ENCODE measurements around the gene TUBA3D. TPM values are rescaled to one million over a fixed set of nuclear protein-coding genes. Genes with fewer than 3 reads are reported as not detected.
A peak's percentile ranks its signal among the peaks of the same experiment; 100 is the strongest.
"Not testable (repeated sequence)": the region's sequence is repeated elsewhere in the genome, so short reads cannot be mapped to it uniquely, and the experiment has no call there.

The TUBA3D gene
- total and polyA plus RNA-seq, 5 donors from 2014 or later: not detected

DNA sequence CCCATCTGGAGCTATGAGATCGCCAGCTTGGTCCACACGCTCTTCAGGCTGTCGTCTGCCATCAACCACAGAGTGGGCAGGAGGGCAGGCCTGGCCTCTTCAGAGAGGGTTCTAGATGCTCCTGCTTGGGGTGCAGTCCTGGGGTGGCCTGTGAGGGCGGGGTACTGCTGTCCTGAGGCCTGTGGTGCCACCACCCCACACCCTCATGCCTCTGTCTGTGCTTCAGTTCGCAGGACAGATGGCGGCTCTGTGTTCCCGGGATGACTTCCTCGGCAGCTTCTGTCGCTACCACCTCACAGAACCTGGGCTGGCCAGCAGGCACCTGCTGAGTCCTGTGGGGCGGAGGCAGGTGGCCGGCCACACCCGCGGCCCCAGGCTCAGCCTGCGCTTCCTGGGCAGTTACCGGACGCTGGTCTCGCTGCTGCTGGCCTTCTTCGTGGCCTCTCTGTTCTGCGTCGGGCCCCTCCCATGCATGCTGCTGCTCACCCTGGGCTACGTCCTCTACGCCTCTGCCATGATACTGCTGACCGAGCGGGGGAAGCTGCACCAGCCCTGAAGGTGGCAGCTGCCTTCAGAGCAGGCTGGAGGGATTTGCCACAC lies 44.1 kb downstream of the TUBA3D start:
- H3K27me3 Mint-ChIP-seq; H3K4me1 Mint-ChIP-seq; H3K4me3 ChIP-seq (ENCODE audit: low read depth, low read length); ATAC-seq (ENCODE audit: low read depth in 2 of 2); H3K36me3 ChIP-seq (ENCODE audit: control insufficient read depth, insufficient read depth, low read length); H3K27ac ChIP-seq (ENCODE audit: insufficient read depth, low read length, poor library complexity, severe bottlenecking); H3K27me3 ChIP-seq (ENCODE audit: control insufficient read depth, insufficient read depth, low read length); H3K9me3 Mint-ChIP-seq; H3K4me1 ChIP-seq (ENCODE audit: control insufficient read depth, insufficient read depth, low read length, poor library complexity, severe bottlenecking); H3K4me3 Mint-ChIP-seq; DNase-seq; H3K9me3 ChIP-seq (ENCODE audit: control insufficient read depth in 2 of 2, low read length in 2 of 2); H3K27ac Mint-ChIP-seq; H3K36me3 Mint-ChIP-seq: not testable (repeated sequence)

DNA sequence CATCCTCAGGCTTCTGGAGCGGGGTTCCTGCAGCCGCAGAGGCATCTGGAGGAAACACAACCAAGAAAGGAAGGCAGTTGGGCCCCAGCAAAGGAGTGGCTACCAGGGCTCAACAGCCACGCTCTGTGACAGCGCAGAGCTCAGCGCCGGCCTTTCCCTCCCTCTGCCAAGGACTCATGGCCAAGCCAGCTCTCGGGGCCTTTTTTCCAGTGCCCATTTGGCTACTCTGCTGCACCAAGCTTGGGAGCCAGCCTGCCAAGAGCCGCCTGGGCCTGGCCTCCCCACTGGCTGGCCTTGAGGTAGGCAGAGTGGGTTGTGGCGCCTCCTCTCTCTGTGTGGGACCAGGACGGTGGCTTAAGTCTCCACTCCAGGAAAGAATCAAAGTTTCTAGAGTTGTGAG lies 44.6 kb downstream of the TUBA3D start:
- Histone ChIP-seq H3K27ac (ENCODE audit: insufficient read depth, low read length, poor library complexity, severe bottlenecking) (no peak overlapping the region), H3K9me3 (ENCODE audit: control insufficient read depth in 2 of 2, low read length in 2 of 2) (no peaks in the 10 kb centered on the region), H3K4me3 (ENCODE audit: low read depth, low read length) (no peak overlapping the region), H3K4me1 (ENCODE audit: control insufficient read depth, insufficient read depth, low read length, poor library complexity, severe bottlenecking) (no peaks in the 10 kb centered on the region), H3K27me3 (ENCODE audit: control insufficient read depth, insufficient read depth, low read length) (no peaks in the 10 kb centered on the region), H3K36me3 (ENCODE audit: control insufficient read depth, insufficient read depth, low read length) (peaks cover 4% of the 10 kb centered on the region)
- Mint-ChIP-seq H3K4me3 (no peak overlapping the region), H3K36me3 (peaks cover 4% of the 10 kb centered on the region), H3K9me3 (no peaks in the 10 kb centered on the region), H3K4me1 (no peaks in the 10 kb centered on the region), H3K27me3 (no peaks in the 10 kb centered on the region), H3K27ac (no peak overlapping the region)
- DNase-seq: no peak
- ATAC-seq (ENCODE audit: low read depth in 2 of 2): no peak

DNA sequence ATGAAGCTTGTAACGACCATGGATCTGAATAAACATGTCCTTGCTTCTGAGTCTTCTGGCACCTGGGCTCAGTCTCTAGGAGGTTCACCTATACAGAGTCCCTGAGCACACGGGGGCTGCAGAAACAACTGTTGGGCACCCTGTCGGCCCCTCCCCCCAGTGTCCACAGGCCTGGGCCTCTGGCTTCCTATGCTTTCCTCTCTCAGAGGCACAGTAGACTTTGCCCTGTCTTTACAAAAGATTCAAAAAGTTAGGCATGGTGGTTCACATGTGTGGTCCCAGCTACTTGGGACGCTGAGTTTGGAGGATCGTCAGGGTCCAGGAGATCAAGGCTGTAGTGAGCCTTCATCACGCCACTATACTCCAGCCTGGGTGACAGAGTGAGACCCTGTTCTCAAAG lies 45.6 kb downstream of the TUBA3D start:
- H3K27me3 ChIP-seq (ENCODE audit: control insufficient read depth, insufficient read depth, low read length); H3K27ac ChIP-seq (ENCODE audit: insufficient read depth, low read length, poor library complexity, severe bottlenecking); H3K4me1 ChIP-seq (ENCODE audit: control insufficient read depth, insufficient read depth, low read length, poor library complexity, severe bottlenecking); H3K9me3 Mint-ChIP-seq; H3K36me3 Mint-ChIP-seq; H3K4me3 Mint-ChIP-seq; H3K36me3 ChIP-seq (ENCODE audit: control insufficient read depth, insufficient read depth, low read length); H3K4me3 ChIP-seq (ENCODE audit: low read depth, low read length); ATAC-seq (ENCODE audit: low read depth in 2 of 2); H3K9me3 ChIP-seq (ENCODE audit: control insufficient read depth in 2 of 2, low read length in 2 of 2); DNase-seq; H3K4me1 Mint-ChIP-seq; H3K27me3 Mint-ChIP-seq: not testable (repeated sequence)
- H3K27ac Mint-ChIP-seq: peak overlapping the region in 1 of 3 donors; percentile 48

DNA sequence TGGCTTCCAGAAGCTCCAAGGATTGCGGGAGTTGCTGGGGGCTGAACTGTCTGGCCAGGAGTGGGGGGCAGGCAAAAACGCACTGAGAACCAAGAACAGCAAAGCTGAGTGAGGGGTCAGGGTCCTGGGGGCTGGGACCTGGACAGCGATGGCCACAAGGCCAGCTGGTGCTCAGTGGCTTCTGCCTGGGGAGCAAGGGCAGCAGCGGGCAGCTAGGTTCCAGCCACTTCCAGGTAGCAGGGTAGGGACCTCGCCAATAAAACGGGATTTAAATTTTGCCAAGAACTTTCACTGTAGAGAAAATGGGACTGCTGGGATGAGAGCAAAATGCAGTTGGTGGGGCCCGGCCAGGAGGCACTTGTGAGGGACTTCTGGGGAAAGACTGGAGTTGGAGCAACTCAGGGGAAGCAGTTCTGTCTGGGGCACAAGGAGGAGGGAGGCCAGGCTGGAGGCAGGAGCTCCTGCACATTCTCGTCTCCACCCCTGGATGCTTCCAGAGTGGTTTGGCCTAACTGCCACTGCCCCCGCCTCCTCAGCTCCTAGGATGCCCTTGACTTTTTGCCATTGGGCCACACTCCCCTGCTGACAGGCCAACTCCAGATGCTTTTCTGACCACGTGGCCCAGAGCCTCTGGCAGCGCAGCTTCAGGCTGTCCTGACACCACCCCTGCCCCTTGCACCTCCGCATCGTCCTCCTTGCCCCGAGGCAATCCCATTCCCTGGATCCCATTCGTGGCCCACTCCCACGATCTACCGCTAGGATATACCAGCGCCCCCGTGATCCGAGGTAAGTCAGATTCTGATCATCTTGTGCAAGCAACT lies 46.3 kb downstream of the TUBA3D start:
- ATAC-seq (ENCODE audit: low read depth in 2 of 2): peak in 1 of 2 donors; percentile 14
- H3K4me3 Mint-ChIP-seq: no peak overlapping the region
- Histone ChIP-seq H3K9me3 (ENCODE audit: control insufficient read depth in 2 of 2, low read length in 2 of 2) (no peaks in the 10 kb centered on the region), H3K27me3 (ENCODE audit: control insufficient read depth, insufficient read depth, low read length) (no peaks in the 10 kb centered on the region), H3K4me3 (ENCODE audit: low read depth, low read length) (no peak overlapping the region), H3K4me1 (ENCODE audit: control insufficient read depth, insufficient read depth, low read length, poor library complexity, severe bottlenecking) (peaks cover under 1% of the 10 kb centered on the region), H3K36me3 (ENCODE audit: control insufficient read depth, insufficient read depth, low read length) (peaks cover 4% of the 10 kb centered on the region), H3K27ac (ENCODE audit: insufficient read depth, low read length, poor library complexity, severe bottlenecking) (no peak overlapping the region)
- peaks cover 4% of the 10 kb centered on the region for H3K36me3 Mint-ChIP-seq
- DNase-seq: no peak
- H3K9me3 Mint-ChIP-seq: no peaks in the 10 kb centered on the region
- H3K4me1 Mint-ChIP-seq: peaks cover 0 to under 1% (median 0%) of the 10 kb centered on the region in 4 donors
- H3K27me3 Mint-ChIP-seq: no peaks in the 10 kb centered on the region
- H3K27ac Mint-ChIP-seq: peak overlapping the region in 1 of 3 donors; percentile 48

DNA sequence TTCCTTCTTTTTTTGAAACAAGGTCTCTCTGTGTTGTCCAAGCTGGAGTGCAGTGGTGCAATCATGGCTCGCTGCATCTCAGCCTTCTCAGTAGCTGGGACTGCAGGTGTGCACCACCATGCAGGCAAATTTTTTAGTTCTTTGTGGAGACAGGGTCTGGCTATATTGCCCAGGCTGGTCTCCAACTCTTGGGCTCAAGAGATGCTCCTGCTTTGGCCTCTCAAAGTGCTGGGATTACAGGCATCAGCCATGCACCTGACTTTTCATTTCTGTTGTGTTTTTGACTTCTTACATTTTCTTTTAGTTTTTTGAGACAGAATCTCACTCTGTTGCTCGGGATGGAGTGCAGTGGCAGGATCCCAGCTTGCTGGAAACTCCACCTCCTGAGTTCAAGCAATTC lies 49.3 kb downstream of the TUBA3D start:
- not testable (repeated sequence) for H3K36me3 Mint-ChIP-seq; H3K27ac ChIP-seq (ENCODE audit: insufficient read depth, low read length, poor library complexity, severe bottlenecking); H3K27me3 ChIP-seq (ENCODE audit: control insufficient read depth, insufficient read depth, low read length); H3K9me3 Mint-ChIP-seq; H3K36me3 ChIP-seq (ENCODE audit: control insufficient read depth, insufficient read depth, low read length); ATAC-seq (ENCODE audit: low read depth in 2 of 2); H3K27me3 Mint-ChIP-seq; H3K4me1 ChIP-seq (ENCODE audit: control insufficient read depth, insufficient read depth, low read length, poor library complexity, severe bottlenecking); H3K4me3 ChIP-seq (ENCODE audit: low read depth, low read length); H3K27ac Mint-ChIP-seq; DNase-seq; H3K9me3 ChIP-seq (ENCODE audit: control insufficient read depth in 2 of 2, low read length in 2 of 2)
- H3K4me3 Mint-ChIP-seq: peak overlapping the region in 1 of 4 donors; percentile 52
- peaks cover 0 to 12% (median 3%) of the 10 kb centered on the region in 4 donors for H3K4me1 Mint-ChIP-seq

DNA sequence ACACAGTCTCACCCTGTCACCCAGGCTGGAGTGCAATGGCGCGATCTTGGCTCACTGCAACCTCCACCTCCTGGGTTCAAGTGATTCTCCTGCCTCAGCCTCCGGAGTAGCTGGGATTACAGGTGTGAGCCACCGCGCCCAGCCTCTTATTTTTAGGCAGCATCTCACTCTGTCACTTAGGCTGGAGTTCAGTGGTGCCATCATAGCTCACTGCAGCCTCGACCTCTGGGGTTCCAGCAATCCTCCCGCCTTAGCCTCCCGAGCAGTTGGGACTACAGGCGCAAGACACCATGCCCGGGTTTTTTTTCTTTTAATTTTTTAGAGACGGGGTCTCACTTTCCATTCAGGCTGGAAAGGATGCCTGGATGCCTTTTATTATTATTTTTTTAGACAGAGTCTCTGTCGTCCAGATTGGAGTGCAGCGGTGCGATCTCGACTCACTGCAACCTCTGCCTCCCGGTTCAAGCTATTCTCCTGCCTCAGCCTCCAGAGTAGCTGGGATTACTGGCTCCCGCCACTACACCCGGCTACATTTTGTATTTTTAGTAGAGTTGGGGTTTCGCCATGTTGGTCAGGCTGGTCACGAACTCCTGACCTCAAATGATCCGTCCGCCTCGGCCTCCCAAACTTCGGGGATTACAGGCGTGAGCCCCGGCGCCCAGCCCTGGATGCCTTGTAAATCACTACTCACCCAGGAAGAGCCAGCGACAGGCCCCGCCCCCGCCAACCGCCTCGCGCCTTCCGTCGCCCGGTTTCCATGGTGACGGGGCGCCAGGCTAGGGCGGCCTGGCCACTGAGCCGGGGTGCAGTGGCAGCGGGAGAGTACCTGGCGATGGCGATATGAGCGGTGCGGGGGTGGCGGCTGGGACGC lies 51.4 kb downstream of the TUBA3D start, which contains the start of gene CCDC74A:
CCDC74A (plus strand) TSS at position 758 of the 871 bp plus-strand sequence; CDS start at position 841, 83 bp downstream.
- H3K27ac Mint-ChIP-seq: peak within 1 kb of the TSS; percentile 52 to 88 (median 64)
- not testable (repeated sequence) for H3K4me1 ChIP-seq (ENCODE audit: control insufficient read depth, insufficient read depth, low read length, poor library complexity, severe bottlenecking); H3K27me3 Mint-ChIP-seq; H3K36me3 Mint-ChIP-seq; H3K36me3 ChIP-seq (ENCODE audit: control insufficient read depth, insufficient read depth, low read length); H3K27me3 ChIP-seq (ENCODE audit: control insufficient read depth, insufficient read depth, low read length); H3K9me3 ChIP-seq (ENCODE audit: control insufficient read depth in 2 of 2, low read length in 2 of 2); H3K9me3 Mint-ChIP-seq
- ATAC-seq (ENCODE audit: low read depth in 2 of 2) (peak; percentile 87 to 89), DNase-seq (peak; percentile 75 to 81 (median 80))
- H3K27ac ChIP-seq (ENCODE audit: insufficient read depth, low read length, poor library complexity, severe bottlenecking): peak within 1 kb of the TSS; percentile 41
- peaks cover 0 to 12% (median 3%) of the 10 kb centered on the region in 4 donors for H3K4me1 Mint-ChIP-seq
- peak within 1 kb of the TSS; percentile 32 for H3K4me3 ChIP-seq (ENCODE audit: low read depth, low read length)
- peak within 1 kb of the TSS; percentile 87 to 95 (median 90) for H3K4me3 Mint-ChIP-seq

DNA sequence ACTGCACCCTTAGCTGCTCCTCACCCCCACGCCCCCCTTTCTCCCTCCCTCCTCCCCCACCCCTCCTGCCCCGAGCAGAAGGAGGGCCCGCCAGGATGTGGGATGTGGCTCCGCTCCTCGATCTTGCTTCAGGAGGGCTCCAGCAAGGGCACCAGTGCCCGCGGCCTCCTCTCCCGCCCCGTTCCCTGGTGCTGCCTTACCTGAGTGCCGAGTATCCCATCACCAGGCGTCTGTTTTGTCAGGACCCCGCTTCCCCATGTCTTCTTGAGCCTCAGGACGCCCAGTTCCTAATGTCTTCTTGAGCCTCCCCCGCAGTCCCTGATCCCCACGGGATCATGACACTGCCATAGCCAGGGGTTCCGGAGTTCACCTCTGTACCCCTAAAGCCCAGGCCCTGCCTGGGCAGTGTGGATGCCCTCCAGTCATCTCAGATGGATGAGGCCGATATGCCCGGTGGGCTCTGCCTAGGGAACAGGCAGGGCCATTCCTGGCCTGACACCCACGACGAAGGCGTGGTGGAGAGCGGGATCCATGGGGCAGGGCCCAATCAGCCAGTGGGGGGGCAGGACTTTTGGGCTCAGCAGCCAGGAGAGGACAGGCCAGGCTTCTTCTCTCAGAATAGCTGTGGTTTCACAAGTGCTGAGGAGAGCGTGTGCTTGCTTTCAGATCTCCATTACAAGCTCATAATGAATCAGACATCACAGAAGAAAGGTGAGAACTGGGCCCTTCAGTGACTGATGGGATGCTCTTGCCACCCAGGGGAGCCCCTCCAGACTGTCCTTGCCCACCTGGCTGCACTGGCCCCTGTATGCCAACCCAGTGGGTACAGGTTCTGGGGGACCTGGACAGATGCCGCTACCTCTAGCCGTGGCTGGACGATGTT lies 53.3 kb downstream of the TUBA3D start:
- H3K9me3 Mint-ChIP-seq; H3K27me3 Mint-ChIP-seq; ATAC-seq (ENCODE audit: low read depth in 2 of 2); H3K9me3 ChIP-seq (ENCODE audit: control insufficient read depth in 2 of 2, low read length in 2 of 2); H3K27ac ChIP-seq (ENCODE audit: insufficient read depth, low read length, poor library complexity, severe bottlenecking); H3K27ac Mint-ChIP-seq; H3K4me1 ChIP-seq (ENCODE audit: control insufficient read depth, insufficient read depth, low read length, poor library complexity, severe bottlenecking); H3K36me3 ChIP-seq (ENCODE audit: control insufficient read depth, insufficient read depth, low read length); H3K36me3 Mint-ChIP-seq; H3K27me3 ChIP-seq (ENCODE audit: control insufficient read depth, insufficient read depth, low read length); H3K4me3 ChIP-seq (ENCODE audit: low read depth, low read length); DNase-seq: not testable (repeated sequence)
- Mint-ChIP-seq H3K4me1 (peaks cover 0 to 12% (median 3%) of the 10 kb centered on the region in 4 donors), H3K4me3 (peak overlapping the region; percentile 60 to 82 (median 76))

All from CD4-positive, CD25-positive, alpha-beta regulatory T cell (primary cell).